RWPE1 (cell line): ENCODE data around the gene EMX1.

Experiments
- CTCF ChIA-PET: fragments of 350-600 bp; sonication (Branson Sonifier 250); formaldehyde crosslinking; extraction: SDS; loops from one replicate; lab custom pipeline; 2021; lab: Yijun Ruan, JAX
- POLR2A ChIA-PET: fragments of 400-600 bp; formaldehyde crosslinking; extraction: SDS; loops from one replicate; lab custom pipeline; 2020; ENCODE audit warnings: antibody characterized with exemption; ENCODE audit not compliant: low non-redundant PET; lab: Yijun Ruan, JAX
- DNase-seq: peaks from one replicate; pipeline ENCODE4 v3.0.0; 2012; ENCODE audit warnings: low spot score
- H3K27ac ChIP-seq: fragments of 450-650 bp; 2 replicates; pipeline ENCODE4 v1.5.1; 2017
- CTCF ChIP-seq: fragments of 450-650 bp; conservative IDR thresholded peaks from 2 replicates; pipeline ENCODE4 v1.5.1; 2017; ENCODE audit warnings: low read depth, mild to moderate bottlenecking

Gene EMX1

GRCh38 chr2:72913486-72914205, 3.7 kb upstream of the EMX1 start:
- POLR2A ChIA-PET = no interaction called here
- no peak overlapping the region for H3K27ac ChIP-seq
- DNase-seq = no peak
- CTCF ChIA-PET = interaction anchor here (1.0 to 5.4 kb wide), 2 partner anchors 20 to 60 kb away, joined by 4 to 21 read pairs; no protein-coding TSS in a partner anchor
- TF ChIP-seq CTCF = no peak

GRCh38 chr2:72914206-72914559, 3.1 kb upstream of the EMX1 start:
- no peak for TF ChIP-seq CTCF
- no peak for DNase-seq
- no peak overlapping the region for H3K27ac ChIP-seq
- ChIA-PET CTCF (interaction anchor here (1.0 to 5.4 kb wide), 2 partner anchors 21 to 59 kb away, joined by 4 to 21 read pairs; no protein-coding TSS in a partner anchor), POLR2A (no interaction called here)

- H3K27ac ChIP-seq = no peak overlapping the region
- TF ChIP-seq CTCF = no peak
- CTCF ChIA-PET = interaction anchor here (1.0 to 5.4 kb wide), 2 partner anchors 21 to 59 kb away, joined by 4 to 21 read pairs; no protein-coding TSS in a partner anchor
- POLR2A ChIA-PET = no interaction called here
- DNase-seq = no peak
Observed at GRCh38 chr2:72914589-72915319, 2.6 kb upstream of the EMX1 start.

GRCh38 chr2:72915320-72915906, 1.9 kb upstream of the EMX1 start:
- DNase-seq = no peak
- ChIA-PET POLR2A (no interaction called here), CTCF (interaction anchor here (0.7 to 5.4 kb wide), 3 partner anchors 17 to 58 kb away, joined by 4 to 21 read pairs (median 5); no protein-coding TSS in a partner anchor)
- no peak for TF ChIP-seq CTCF
- H3K27ac ChIP-seq = no peak overlapping the region

GRCh38 chr2:72915907-72916742, 1.2 kb upstream of the EMX1 start:
- ChIA-PET POLR2A (interaction anchor here (0.6 kb wide), 1 partner anchor 469 kb away, joined by 3 read pairs; the partner anchor contains the start of gene ALMS1), CTCF (interaction anchor here (0.7 to 5.4 kb wide), 5 partner anchors 16 to 57 kb away, joined by 3 to 21 read pairs (median 5); partner anchors contain the start of gene SPR)
- no peak for TF ChIP-seq CTCF
- H3K27ac ChIP-seq = no peak overlapping the region
- DNase-seq = peak; percentile 55
